H9 (cell line): ENCODE results near the gene VSTM2L. TPM values are rescaled to one million over a fixed set of nuclear protein-coding genes. Genes with fewer than 3 reads are reported as not detected.

Experiments
- DNase-seq: peaks from one replicate; pipeline ENCODE4 v3.0.0-alpha.2; 2017
- H2AFZ ChIP-seq: one replicate; pipeline ENCODE4 v1.6.1; 2013; ENCODE audit warnings: mild to moderate bottlenecking, low read length, control low read depth, moderate library complexity
- H2AK5ac ChIP-seq: 2 replicates; pipeline ENCODE4 v1.6.1; 2013; ENCODE audit warnings: low read length, control low read depth, mixed read lengths; ENCODE audit not compliant: insufficient read length
- H2BK120ac ChIP-seq: one replicate; pipeline ENCODE4 v1.6.1; 2013; ENCODE audit warnings: low read depth, mild to moderate bottlenecking, low read length, control low read depth, inconsistent platforms; ENCODE audit not compliant: poor library complexity, severe bottlenecking
- H2BK12ac ChIP-seq: 2 replicates; pipeline ENCODE4 v1.6.1; 2013; ENCODE audit warnings: low read length, control low read depth, mixed read lengths, low read depth; ENCODE audit not compliant: insufficient read length
- H2BK15ac ChIP-seq: 2 replicates; pipeline ENCODE4 v1.6.1; 2013; ENCODE audit warnings: low read depth, low read length, control low read depth
- H2BK20ac ChIP-seq: one replicate; pipeline ENCODE4 v1.6.1; 2013; ENCODE audit warnings: low read depth, mild to moderate bottlenecking, low read length, control low read depth, inconsistent platforms; ENCODE audit not compliant: poor library complexity, severe bottlenecking
- H2BK5ac ChIP-seq: 2 replicates; pipeline ENCODE4 v1.6.1; 2013; ENCODE audit warnings: low read length, control low read depth, mixed read lengths; ENCODE audit not compliant: insufficient read length
- H3K14ac ChIP-seq: 2 replicates; pipeline ENCODE4 v1.6.1; 2013; ENCODE audit warnings: low read length, control low read depth; ENCODE audit not compliant: insufficient read depth
- H3K18ac ChIP-seq: 2 replicates; pipeline ENCODE4 v1.6.1; 2013; ENCODE audit warnings: low read depth, mild to moderate bottlenecking, mixed read lengths, low read length, control low read depth; ENCODE audit not compliant: insufficient read length
- H3K23ac ChIP-seq: 2 replicates; pipeline ENCODE4 v1.6.1; 2013; ENCODE audit warnings: low read length, control low read depth, mixed read lengths, low read depth; ENCODE audit not compliant: insufficient read length
- H3K23me2 ChIP-seq: 2 replicates; pipeline ENCODE4 v1.6.1; 2013; ENCODE audit warnings: low read depth, mild to moderate bottlenecking, mixed read lengths, low read length, control low read depth; ENCODE audit not compliant: insufficient read length, poor library complexity, severe bottlenecking
- H3K27ac ChIP-seq: 2 replicates; pipeline ENCODE4 v1.5.1; 2013; ENCODE audit warnings: low read length, control low read depth, mixed read lengths, low read depth; ENCODE audit not compliant: insufficient read length
- H3K27me3 ChIP-seq: 2 replicates; pipeline ENCODE4 v1.6.1; 2013; ENCODE audit warnings: low read length, control low read depth, inconsistent platforms; ENCODE audit not compliant: insufficient read depth
- H3K4ac ChIP-seq: 2 replicates; pipeline ENCODE4 v1.6.1; 2013; ENCODE audit warnings: low read depth, mild to moderate bottlenecking, control low read depth, inconsistent platforms, low read length, moderate library complexity
- H3K4me1 ChIP-seq: 2 replicates; pipeline ENCODE4 v1.6.1; 2013; ENCODE audit warnings: low read length, control low read depth, inconsistent platforms; ENCODE audit not compliant: insufficient read depth
- H3K4me2 ChIP-seq: 2 replicates; pipeline ENCODE4 v1.6.1; 2013; ENCODE audit warnings: low read length, control low read depth, mixed read lengths; ENCODE audit not compliant: insufficient read length, insufficient read depth
- H3K56ac ChIP-seq: 2 replicates; pipeline ENCODE4 v1.6.1; 2013; ENCODE audit warnings: low read depth, mild to moderate bottlenecking, mixed read lengths, low read length, control low read depth; ENCODE audit not compliant: insufficient read length
- H3K79me1 ChIP-seq: 2 replicates; pipeline ENCODE4 v1.6.1; 2013; ENCODE audit warnings: low read depth, mild to moderate bottlenecking, moderate library complexity, low read length, control low read depth, inconsistent platforms; ENCODE audit not compliant: insufficient read depth, poor library complexity, severe bottlenecking
- H3K79me2 ChIP-seq: 2 replicates; pipeline ENCODE4 v1.6.1; 2013; ENCODE audit warnings: low read length, control low read depth, inconsistent platforms; ENCODE audit not compliant: insufficient read depth
- H3K9ac ChIP-seq: 2 replicates; pipeline ENCODE4 v1.6.1; 2013; ENCODE audit warnings: low read length, control low read depth, mixed read lengths; ENCODE audit not compliant: insufficient read length; ENCODE audit errors: extremely low read depth
- H3K9me3 ChIP-seq: one replicate; pipeline ENCODE4 v1.6.1; 2013; ENCODE audit warnings: low read depth, low read length, inconsistent platforms; ENCODE audit not compliant: control insufficient read depth
- H3T11ph ChIP-seq: one replicate; pipeline ENCODE4 v1.6.1; 2013; ENCODE audit warnings: mild to moderate bottlenecking, low read length, control low read depth, inconsistent platforms
- H4K20me1 ChIP-seq: one replicate; pipeline ENCODE4 v1.6.1; 2013; ENCODE audit not compliant: control insufficient read depth, insufficient read length, insufficient read depth
- H4K5ac ChIP-seq: 2 replicates; pipeline ENCODE4 v1.6.1; 2013; ENCODE audit warnings: low read depth, mild to moderate bottlenecking, mixed read lengths, low read length, control low read depth; ENCODE audit not compliant: insufficient read length
- H4K8ac ChIP-seq: replicated peaks from 2 replicates; pipeline ENCODE4 v1.6.1; 2013; ENCODE audit warnings: low read length, control low read depth, mixed read lengths, low read depth; ENCODE audit not compliant: insufficient read length
- H4K91ac ChIP-seq: 2 replicates; pipeline ENCODE4 v1.6.1; 2013; ENCODE audit warnings: low read depth, mild to moderate bottlenecking, moderate library complexity, mixed read lengths, low read length, control low read depth; ENCODE audit not compliant: insufficient read length
- H3K27ac Mint-ChIP-seq, 3 experiments: 2 replicates in 2 of 3; 3 replicates in 1 of 3; pipeline ENCODE4 v1.8.0; 2020 to 2021; ENCODE audit warnings: mixed read lengths in 3 of 3, mild to moderate bottlenecking in 1 of 3, moderate library complexity in 1 of 3
- H3K27me3 Mint-ChIP-seq: 2 replicates; pipeline ENCODE4 v1.8.0; 2021; ENCODE audit warnings: low read depth, mild to moderate bottlenecking, moderate library complexity, mixed read lengths
- H3K36me3 Mint-ChIP-seq, 3 experiments: 2 replicates in 2 of 3; 3 replicates in 1 of 3; pipeline ENCODE4 v1.8.0; 2020 to 2021; ENCODE audit warnings: low read depth in 3 of 3, mixed read lengths in 3 of 3; ENCODE audit not compliant: insufficient read depth in 1 of 3
- H3K4me1 Mint-ChIP-seq, 2 experiments: 2 replicates each; pipeline ENCODE4 v1.8.0; 2020; ENCODE audit warnings: mixed read lengths in 2 of 2
- H3K4me3 Mint-ChIP-seq, 2 experiments: 2 replicates in 1 of 2; 3 replicates in 1 of 2; pipeline ENCODE4 v1.8.0; 2020 to 2021; ENCODE audit warnings: mild to moderate bottlenecking in 2 of 2, mixed read lengths in 2 of 2, moderate library complexity in 1 of 2
- H3K9me3 Mint-ChIP-seq, 2 experiments: 2 replicates in 1 of 2; 3 replicates in 1 of 2; pipeline ENCODE4 v1.8.0; 2020; ENCODE audit warnings: mild to moderate bottlenecking in 2 of 2, mixed read lengths in 2 of 2, moderate library complexity in 1 of 2
- CTCF ChIP-seq: fragments of 200-600 bp; sonication (generic); conservative IDR thresholded peaks from 3 replicates; pipeline ENCODE4 v1.8.0; 2021; ENCODE audit warnings: antibody characterized with exemption, mild to moderate bottlenecking
- total RNA-seq: library from RNA; stranded (reverse); gene quantifications from 2 replicates; pipeline ENCODE4 v1.2.1, GENCODE V29; 2021

The VSTM2L gene
- total RNA-seq, 1 experiment from 2014 or later, result 2.1 TPM

GRCh38 chr20:37970856-37971245 is 67.9 kb downstream of the VSTM2L start:
- H3K27ac ChIP-seq, result no peak overlapping the region
- no peak overlapping the region for H2BK20ac ChIP-seq
- H2AK5ac ChIP-seq, result no peak overlapping the region
- H3K4me3 Mint-ChIP-seq, result no peak overlapping the region
- no peak overlapping the region for H3K4me2 ChIP-seq
- peaks cover 41 to 49% of the 10 kb centered on the region in 2 experiments for H3K4me1 Mint-ChIP-seq
- H3K27me3 ChIP-seq, result no peaks in the 10 kb centered on the region; the same call in 1 of the 2 replicates
- H4K20me1 ChIP-seq, result no peaks in the 10 kb centered on the region
- no peak overlapping the region for H2BK120ac ChIP-seq
- H3K9me3 Mint-ChIP-seq, result peaks cover 8 to 16% of the 10 kb centered on the region in 2 experiments
- peaks cover 10% of the 10 kb centered on the region; the same call in 1 of the 2 replicates for H3K4me1 ChIP-seq
- H3K4ac ChIP-seq, result no peak overlapping the region
- no peaks in the 10 kb centered on the region for H3K23me2 ChIP-seq
- peaks cover 16% of the 10 kb centered on the region for H3K27me3 Mint-ChIP-seq
- H3K36me3 Mint-ChIP-seq, result peaks cover 5 to 12% (median 6%) of the 10 kb centered on the region in 3 experiments
- H3K79me2 ChIP-seq, result no peaks in the 10 kb centered on the region
- no peak for TF ChIP-seq CTCF
- no peak overlapping the region for H4K8ac ChIP-seq
- H2BK5ac ChIP-seq, result no peak overlapping the region
- no peak overlapping the region for H2BK15ac ChIP-seq
- H3K9me3 ChIP-seq, result peaks cover 5% of the 10 kb centered on the region
- H3K79me1 ChIP-seq, result no peaks in the 10 kb centered on the region
- DNase-seq, result no peak
- no peak overlapping the region for H4K91ac ChIP-seq
- H3K18ac ChIP-seq, result no peak overlapping the region
- H3K27ac Mint-ChIP-seq, result no peak overlapping the region; a peak in 1 of 7 replicates
- no peak overlapping the region for H3K9ac ChIP-seq
- no peak overlapping the region for H2AFZ ChIP-seq
- H2BK12ac ChIP-seq, result no peak overlapping the region
- no peak overlapping the region for H4K5ac ChIP-seq
- no peak overlapping the region for H3T11ph ChIP-seq
- H3K23ac ChIP-seq, result no peak overlapping the region
- H3K14ac ChIP-seq, result no peak overlapping the region
- no peak overlapping the region for H3K56ac ChIP-seq
